Skin of body (tissue), 2 donors: ENCODE data around the gene KCNIP3. TPM values are rescaled to one million over a fixed set of nuclear protein-coding genes. Genes with fewer than 3 reads are reported as not detected.

Experiments
- DNase-seq: peaks from one replicate; lab custom pipeline; 2025; lab: John Stamatoyannopoulos, UW
- total RNA-seq: library from RNA; depleted of rRNA; stranded (reverse); fragments of >200 nt; gene quantifications from one replicate; pipeline ENCODE4 v1.2.3, GENCODE V29; 2014

The KCNIP3 gene
- total RNA-seq, 1 donor from 2014 or later = 2.4 TPM

DNA sequence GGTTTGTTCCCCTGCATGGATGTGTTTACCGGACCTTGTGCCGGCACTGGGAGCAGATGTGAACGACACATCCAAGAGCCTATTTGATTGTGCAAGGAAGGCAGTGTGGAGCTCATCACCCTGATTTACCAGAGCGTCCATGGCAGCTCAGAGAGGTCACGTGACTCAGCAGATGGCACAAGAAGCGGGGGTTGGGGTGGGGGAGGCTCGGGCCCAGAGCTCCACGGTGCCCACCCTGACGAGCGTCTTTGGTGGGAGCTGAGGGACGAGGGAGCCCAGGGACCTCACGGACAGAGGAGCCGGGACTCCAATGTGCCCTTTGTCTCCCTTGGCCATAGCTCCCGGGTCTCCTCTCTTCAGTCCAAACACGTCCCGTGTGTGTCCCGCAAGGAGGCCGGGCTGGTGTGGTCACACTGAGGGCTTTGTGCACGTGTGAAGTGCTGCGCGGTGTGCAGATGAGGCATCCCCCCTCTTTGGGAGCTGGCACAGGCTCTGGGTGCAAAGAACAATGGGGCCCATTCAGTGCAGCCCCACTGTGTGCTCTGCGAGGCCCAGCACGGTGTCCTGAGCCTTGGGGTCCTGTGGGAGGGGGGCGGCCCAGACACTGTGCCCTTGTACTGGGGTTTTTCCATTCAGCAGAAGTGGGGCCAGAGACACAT, 15.5 kb downstream of the KCNIP3 start:
- no peak for DNase-seq

DNA sequence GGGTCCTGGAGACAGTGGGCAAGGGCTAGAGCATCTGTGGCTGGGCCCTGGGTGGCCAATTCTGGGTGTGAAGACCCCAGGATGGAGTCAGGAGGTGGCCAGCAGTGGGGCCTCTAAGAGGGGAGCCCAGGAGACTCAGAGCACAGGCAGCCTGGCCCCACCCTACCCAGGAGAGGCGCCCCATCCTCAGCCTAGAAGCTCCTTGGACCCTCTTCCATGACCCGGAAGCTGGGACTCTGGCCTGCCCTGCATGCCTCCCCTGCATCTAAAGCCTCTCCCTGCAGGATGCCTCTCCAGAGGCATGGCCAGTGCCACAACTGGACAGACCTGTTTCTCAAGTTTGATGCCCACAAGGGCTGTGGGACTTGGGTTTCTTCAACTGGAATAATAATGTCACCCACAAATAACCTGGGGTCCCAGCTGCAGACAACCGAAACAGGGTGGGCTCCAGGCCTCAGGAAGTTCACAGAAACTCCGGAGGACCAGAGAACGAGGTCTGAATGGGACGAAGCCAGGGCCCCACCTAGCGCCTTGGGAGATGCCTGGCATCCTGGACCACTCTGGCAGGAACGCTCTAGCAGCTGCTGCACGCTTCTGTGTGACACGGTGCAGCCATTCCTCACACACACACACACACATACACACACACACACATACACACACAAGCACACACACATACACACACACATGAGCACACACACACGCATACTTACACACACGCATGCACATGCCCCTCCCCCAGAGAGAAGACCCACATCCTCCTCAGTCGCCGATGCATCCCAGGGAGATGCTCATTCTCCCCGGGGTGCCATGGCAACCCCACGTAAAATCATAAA, 16.4 kb downstream of the KCNIP3 start:
- no peak for DNase-seq

DNA sequence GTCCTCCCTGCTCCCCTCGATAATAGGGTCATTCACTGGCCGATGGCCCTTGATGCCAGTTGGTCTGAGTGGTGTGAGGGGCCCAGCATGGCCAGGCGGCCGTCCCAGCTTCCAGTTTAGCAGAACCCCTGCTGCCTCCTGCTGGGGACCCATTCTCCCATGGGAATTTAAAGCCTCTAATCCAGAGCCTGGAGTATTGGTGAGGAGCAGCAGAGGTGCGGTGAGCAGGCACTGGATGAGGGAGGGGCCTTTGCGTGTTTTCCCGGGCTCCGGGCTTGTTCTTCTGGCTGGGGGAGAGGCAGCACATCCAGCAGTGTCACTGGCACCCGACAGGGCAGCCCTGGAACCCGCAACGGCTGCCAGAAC, 17.4 kb downstream of the KCNIP3 start:
- no peak for DNase-seq

DNA sequence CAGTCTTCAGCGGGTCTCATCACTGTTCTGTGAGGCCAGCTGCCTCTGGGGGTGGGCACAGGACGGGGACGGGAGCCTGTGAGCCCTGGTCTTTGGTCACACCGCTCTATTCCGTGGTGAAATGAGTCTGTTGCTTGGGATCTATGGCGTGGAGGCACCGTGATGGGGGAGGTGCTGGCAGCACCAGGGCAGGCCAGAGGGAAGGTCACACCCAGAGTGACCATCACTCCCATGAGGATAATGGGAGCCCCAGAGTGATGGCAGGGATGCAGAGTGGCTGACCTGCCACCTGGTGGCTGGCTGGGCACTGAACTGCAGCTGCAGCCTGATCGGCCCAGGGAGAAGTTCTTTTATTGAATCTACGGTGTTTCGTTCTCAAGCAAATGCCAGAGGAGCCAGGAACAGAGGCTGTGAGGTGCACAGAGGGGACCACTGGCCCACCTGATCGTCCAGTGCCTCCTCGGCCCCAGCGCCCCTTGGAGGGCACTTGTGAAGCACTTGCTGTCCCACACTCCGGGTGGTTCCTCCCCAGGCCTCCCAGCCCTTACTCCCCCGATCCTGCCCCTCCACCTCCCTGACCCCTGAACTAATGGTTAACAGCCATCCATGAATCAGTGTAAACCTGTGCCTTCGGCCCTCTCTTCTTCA, 17.9 kb downstream of the KCNIP3 start:
- DNase-seq = no peak

DNA sequence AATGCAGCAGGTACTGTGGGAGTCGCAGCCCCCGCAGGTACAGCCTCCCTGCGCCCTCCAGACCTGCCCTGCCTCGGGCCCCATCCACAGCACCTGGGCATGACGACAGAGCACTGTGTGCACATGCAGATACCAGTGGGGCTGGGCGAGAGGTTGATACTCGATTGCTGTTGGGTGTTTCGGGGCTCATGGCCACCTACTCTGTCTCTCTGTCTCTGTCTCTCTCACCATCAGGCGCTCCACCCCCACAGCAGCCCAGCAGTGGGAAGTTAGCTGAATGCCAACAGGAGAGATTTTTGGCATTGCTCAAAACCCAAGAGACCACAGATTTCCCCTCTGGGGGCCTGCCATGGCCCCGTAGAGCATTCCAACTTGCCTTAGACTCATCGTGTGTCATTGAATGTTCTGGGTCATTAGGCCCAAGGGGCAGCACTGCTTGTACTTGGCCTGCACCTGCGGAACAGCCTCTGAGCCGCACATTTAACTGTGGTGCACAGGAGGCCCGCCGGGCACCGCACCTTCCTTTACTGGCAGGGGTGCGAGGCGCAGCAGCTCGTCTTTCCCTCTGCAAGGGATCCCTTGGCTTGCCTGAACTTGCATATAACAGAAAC, 18.8 kb downstream of the KCNIP3 start:
- no peak for DNase-seq

DNA sequence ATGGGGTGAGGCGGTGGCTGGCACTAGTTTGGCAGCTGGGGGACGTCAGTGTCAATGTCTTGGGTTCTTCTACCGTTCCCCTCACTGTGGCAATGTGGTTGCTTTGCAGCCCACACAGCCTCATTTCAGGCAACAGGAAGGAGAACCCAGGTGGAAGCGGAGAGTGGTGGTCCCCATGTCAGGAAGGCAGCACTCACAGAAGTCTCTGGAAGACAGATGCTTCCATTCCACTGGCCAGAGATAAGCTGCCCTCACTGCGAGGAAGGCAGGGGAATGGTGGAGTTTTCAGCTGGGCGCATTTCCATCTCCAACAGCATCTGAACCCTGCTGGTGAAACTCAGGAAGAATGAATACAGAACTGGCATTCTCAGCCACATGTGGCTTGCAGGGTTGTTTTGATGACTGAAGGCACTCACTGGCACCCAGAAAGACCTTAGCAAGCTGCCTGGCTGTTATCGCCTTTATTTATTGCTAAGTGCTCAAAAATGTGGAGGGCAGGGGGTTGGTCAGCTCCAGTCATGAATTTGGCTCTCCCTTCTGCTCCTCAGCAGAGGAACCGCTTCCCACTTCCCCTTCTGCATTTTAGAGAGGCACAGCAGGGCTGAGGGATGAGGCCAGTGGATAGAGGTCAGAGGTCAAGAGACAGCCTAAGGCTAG, 19.4 kb downstream of the KCNIP3 start:
- no peak for DNase-seq

DNA sequence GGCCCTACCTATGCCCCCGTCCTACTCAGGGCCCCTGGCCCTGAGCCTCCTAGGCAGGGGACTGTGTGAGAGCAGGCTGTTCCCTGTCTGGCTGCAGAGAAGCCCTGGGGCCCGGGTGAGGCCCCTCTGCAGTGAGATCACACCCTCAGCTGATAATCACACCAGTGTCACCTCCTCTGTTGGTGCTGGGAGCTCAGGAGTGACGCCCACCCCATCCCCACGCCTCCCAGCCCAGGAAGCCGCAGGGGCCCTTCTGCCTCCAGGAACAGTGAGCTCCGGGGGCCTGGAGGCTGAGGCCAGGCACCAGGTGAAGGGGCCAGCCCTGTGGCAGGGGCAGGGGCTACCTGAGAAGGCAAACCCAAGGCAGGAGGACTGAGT, 20.0 kb downstream of the KCNIP3 start:
- no peak for DNase-seq

DNA sequence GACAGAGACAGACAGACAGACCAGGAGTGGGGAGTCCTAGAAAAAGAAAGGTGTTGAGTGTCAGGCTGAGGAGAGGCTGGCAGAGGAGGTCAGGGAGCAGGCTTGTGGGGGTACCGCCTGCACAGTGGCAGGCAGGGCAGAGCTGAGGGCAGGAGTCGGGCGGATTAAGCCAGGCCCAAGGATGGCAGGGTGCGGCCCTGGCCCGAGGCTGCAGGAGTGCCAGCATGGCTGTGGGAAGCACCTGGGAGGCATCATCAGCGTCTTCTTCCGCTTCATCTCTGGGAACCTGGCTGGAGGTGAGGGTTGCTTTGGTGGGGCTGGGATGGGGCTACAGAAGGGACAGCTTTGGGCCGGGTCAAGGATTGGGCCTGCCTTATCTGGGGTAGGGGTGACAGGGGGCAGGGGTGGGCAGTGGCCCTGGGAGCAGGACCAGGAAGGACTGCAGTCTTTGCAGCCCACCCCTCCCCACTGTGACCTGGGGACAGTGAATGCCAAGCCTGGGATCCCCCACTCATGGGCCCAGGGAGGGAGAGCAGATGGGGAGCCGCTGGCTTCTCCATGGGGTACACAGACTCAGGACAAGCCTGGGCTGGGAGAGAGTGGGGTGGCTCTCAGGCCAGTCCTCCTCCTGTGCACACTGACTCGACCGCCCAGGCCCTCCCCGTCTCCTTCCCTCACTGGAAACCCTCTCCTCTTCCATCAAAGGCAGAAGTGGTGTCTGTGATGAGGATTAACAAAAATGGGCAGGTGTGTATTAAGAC, 20.7 kb downstream of the KCNIP3 start:
- DNase-seq = no peak

DNA sequence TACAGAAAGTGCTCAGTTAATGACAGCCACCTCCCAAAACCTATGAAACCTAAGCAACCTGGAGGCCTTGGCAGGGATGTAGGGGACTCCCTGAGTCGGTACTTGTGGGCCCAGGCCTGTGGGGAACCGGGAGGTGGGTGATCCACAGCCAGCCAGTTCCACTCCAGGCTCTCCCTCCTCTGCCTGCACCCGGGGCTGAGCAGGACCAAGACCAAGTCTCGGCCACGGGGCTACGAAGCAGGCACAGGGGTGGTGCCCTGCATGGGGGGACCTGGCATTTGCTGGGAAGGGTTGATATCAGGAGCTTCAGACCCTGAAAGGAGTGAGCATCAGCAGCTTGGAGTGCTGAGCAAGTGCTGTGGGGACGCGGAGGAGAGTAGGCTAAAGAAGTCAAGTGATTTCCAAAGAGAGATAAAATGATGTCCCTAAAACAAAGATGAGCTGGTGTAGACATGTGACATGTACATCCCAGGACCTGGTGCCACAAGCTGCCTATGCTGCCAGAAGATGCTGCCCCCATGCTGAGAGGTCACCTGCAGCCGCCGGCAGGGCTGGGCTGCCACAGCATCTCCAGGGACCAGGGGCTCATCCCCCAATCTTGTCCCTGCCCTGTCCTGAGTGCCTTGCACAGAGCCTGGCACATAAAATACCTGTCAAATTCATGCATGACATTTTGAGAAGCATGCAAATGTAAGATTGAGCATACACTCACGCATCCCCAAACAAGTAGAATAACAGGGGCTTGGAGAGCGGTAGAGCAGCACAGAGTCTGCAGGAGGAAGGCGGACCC, 21.5 kb downstream of the KCNIP3 start:
- DNase-seq = no peak

DNA sequence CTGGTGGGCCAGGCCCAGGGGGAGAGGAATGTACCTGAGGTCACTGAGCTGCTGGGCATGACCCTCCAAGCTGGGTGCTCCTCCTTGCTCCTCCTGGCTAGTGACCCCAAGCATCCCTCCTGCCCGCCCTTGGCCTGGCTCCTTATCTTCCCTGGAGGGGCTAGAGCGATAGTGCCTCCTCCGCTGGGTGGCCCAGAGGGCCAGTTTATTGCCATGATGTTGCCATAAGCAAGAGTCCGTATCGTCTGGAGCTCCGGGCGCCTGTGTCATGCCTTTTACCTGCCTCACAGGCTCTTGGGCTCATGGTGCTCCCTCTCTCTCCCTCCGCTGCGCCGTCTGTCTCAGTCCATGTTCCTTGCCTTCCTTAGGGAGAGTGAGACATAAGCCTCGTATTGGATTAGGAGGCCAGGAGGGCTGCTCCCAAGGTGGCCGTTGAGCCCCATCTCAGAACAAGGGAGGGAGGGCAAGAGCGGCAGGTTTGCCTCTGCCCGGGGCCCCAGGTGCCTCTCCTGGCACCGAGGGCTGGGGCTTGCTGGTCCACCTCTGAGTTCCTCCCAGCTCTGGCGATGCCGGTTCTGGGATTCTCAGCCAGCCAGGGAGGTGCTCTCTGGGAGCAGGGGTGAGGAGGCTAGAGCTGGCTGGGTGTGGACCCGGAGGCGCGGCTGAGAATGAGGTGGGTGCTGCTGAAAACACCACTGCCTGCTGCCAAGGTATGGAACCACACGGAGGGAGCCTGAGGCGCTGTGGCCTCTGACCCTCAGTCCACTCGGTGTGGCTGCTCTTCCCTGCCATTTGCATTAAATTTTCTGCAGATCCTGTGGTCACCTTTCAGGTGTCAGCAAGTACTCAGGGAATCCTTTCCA, 22.6 kb downstream of the KCNIP3 start:
- DNase-seq = no peak

DNA sequence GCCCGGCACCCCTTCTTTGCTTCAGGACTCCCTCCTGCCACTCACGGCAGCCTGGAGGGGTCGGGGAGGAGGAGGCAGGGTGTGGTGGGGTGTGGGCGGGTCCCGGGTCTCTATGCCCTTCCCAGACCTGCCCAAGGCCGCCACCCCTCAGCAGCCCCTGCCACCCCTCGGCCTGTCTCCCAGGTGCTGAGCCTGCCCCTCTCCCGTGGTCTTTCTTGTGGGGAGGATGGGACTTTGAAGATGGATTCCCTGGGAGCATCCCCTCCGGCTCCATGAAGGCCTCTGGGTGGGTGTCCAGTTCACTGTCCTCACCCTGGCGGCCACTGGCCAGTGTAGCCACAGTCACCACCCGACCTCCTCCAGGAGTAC, 23.2 kb downstream of the KCNIP3 start:
- no peak for DNase-seq

DNA sequence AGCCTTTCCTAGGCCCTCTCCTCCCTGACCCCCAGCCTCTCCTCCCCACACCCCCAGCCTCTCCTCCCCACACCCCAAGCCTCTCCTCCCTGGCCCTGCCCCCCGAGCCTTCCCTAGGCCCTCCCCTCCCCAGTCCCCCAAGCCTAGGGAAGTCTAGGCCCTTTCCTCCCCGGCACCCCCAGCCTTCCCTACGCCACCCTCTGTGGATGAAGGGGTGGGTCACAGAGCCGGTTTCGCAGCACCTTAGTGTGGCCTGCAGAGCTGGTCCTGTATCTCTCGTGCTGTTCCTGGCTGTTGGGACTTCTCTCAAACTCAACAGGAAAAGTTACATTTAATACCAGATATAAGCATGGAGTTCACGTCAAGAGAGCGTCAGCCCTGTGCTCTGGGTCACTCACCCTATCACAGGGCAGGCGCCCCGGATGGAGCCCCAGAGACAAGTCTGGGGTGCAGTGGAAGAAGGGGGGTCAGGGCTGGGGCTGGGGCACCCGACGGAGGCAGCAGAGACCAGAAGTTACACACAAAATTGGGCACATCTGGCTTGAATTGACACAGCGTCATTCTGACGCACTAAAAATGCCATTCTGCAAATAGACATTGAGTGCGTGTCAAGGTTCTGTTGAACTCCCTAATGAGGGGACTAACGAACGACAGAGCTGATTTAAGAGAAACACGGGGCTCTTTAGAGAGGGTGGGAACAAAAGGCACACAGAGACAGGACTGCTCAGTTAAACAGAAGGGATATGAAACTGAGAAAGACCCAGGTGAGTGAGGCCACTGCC, 24.0 kb downstream of the KCNIP3 start:
- peak; percentile 88 for DNase-seq

DNA sequence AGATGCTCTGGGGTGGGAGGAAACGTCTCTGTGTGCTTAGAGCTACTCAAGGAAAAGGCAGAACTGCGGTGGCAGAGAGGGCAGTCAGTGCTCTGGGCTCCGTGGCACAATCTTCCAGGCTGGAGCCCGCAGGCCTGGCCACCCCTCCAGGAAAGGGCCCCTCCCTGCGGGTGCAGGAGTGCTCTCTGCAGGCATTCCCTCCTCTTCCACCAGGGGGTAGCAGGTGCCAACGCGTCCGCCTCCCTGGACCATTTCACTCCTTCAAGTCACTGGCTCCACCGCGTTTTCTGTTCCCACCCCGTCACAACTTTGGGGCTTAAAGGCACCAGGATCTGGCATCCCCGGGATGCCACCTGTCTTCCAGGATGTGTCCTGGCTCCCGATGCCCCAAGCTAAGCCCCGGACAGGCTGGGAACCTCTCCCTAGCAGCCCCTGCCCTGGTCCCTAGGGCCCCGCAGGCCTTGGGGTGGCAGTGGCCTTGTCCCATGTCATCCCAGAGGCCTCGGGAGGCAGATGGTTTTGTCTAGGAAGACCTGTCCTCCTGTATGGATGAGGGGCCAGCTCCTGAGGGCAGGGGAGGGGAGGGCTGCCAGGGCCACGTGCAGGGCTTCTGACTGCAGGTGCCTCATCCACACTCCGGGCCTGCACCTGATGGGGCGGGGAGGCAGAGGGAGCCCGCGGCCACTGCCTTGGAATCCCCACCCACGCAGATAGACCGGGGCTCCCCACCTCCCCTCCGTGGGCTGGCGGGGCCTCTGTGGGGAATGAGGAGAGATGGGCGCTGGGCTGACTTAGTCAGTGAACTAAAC, 26.4 kb downstream of the KCNIP3 start:
- no peak for DNase-seq

DNA sequence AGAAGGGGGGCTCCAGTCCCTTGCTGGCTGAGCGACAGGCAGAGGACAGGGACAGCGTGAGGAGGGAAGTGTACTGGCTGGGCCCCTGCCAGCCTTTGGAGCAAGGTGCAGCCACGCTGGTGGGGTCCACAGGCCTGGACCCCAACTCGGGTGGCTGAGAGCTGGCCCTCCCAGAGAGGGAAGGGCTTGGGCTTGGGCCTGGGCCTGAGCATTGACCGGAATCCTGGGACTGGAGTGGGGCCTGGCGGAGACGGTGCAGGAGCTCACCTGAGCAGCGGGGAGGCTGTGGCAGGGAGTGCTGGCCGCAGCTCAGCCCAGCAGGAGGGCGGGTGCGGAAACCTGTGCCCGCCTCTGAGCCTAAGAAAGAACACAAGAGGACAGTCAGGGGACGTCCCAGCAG, 27.9 kb downstream of the KCNIP3 start:
- DNase-seq = no peak

DNA sequence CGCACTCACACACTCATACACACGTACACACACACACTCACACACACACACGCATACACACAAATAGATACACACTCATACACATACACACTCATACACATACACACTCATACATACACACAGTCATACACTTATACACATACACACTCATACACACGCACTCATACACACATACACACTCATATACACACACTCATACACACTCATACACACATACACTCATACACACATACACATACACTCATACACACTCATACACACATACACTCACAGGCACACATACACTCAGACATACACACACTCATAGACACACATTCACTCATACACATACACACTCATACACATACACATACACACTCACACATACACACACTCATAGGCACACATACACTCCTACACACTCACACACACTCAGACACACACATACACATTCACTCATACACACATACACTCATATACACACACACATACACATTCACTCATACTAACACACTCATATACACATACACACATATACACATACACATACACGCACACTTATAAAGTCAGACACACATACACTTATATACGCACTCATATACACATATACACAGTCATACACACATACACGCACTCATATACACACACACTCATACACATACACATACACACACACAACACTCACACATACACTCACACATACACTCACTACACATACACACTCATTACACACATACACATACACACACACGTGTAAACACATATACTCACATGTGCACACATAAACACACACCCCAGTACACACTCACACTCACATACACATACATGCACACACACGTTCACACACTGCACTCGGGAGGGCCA, 28.7 kb downstream of the KCNIP3 start:
- no peak for DNase-seq

DNA sequence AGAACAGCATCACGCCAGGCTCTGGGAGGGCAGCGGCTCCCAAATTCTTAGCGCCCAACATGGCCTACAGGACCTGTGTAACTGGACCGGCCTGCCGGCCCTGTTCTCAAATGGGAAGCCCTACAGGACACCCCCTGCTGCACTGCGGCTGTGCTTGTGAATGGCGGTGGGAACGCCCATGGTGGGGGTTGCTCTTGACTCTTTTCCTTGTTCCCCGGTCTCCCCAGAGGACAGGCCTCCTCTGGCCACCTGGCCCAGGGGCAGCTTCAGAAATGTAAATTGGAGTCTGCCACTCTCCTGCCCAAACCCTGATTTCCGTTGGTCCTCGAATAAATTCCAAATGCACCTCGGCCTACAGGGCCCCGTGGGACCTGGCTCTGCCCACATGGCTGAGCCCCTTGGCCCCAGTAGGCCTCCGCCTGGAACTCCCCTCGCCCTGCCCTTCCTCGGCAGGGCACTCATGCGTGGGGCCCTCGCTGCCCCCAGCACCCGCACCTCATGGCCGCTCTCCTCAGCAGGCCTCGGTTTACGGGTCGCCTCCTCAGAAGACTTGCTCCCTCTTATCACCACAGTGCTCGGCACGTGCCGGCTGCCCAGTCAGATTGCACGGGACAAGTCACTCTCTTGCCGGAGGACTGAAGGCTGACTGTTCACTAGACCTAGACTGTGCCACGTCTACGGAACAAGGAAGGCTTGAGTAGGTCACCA, 29.4 kb downstream of the KCNIP3 start:
- no peak for DNase-seq
